ENCODE measurements around the gene RPL14. TPM values are rescaled to one million over a fixed set of nuclear protein-coding genes. Genes with fewer than 3 reads are reported as not detected.
"Not testable (repeated sequence)": the region's sequence is repeated elsewhere in the genome, so short reads cannot be mapped to it uniquely, and the experiment has no call there.

RPL14 gene
- total and polyA plus RNA-seq, 10 of the 15 experiments (the other 5 are each of a cell fraction or from before 2014, with no cell fraction given) = 530 to 3,008 (median 1,136) TPM

GRCh38 chr3:40461161-40461560 lies 4.0 kb downstream of the RPL14 start:
- POLR2A ChIA-PET = interaction anchor here (0.8 kb wide), 1 partner anchor 8 kb away, joined by 4 read pairs; no protein-coding TSS in a partner anchor
- SMC1A ChIA-PET (ENCODE audit: uncharacterized antibody, unreplicated experiment) = no interaction called here

GRCh38 chr3:40462838-40463237 lies 5.7 kb downstream of the RPL14 start:
- H3K27me3 ChIP-seq (replicated peaks in 1 of 2; ENCODE audit: control insufficient read depth in 2 of 2, insufficient read depth in 2 of 2, low read length in 1 of 2); H3K9ac ChIP-seq (ENCODE audit: control insufficient read depth, insufficient read depth, low read length); RAD21 ChIA-PET (ENCODE audit: unreplicated experiment); H3K9me3 ChIP-seq (replicated peaks; ENCODE audit: control insufficient read depth, insufficient read depth, low read length); H2AFZ ChIP-seq (ENCODE audit: control insufficient read depth, low read depth, low read length); H3K4me2 ChIP-seq (ENCODE audit: control insufficient read depth, insufficient read depth); DNase-seq (ENCODE audit: low read depth, low spot score); H3K27ac ChIP-seq (ENCODE audit: control insufficient read depth, insufficient read depth); BruUV-seq (replicated peaks); CTCF ChIA-PET; H4K20me1 ChIP-seq (ENCODE audit: control insufficient read depth, insufficient read depth); H3K4me1 ChIP-seq (ENCODE audit: control insufficient read depth, insufficient read depth, low read length); intact Hi-C loops (cut with micrococcal nuclease; ENCODE audit: unreplicated experiment); FAIRE-seq; H3K4me3 ChIP-seq; ATAC-seq; in situ Hi-C loops (cut with MboI): not testable (repeated sequence)
- Histone ChIP-seq H3K79me2 (ENCODE audit: control insufficient read depth, insufficient read depth, low read length) (peaks cover 22% of the 10 kb centered on the region), H3K36me3 (ENCODE audit: control insufficient read depth in 2 of 2, insufficient read depth in 2 of 2, low read length in 1 of 2) (peaks cover 9 to 32% of the 10 kb centered on the region in 2 experiments)
- 100% methylated on average over 7 of the region's 7 CpGs for WGBS (ENCODE audit: insufficient coverage, insufficient replicate concordance, low lambda C conversion rate, missing lambda C conversion rate)
- ChIA-PET POLR2A (interaction anchor here (1.0 kb wide), 1 partner anchor 16 kb away, joined by 3 read pairs; no protein-coding TSS in a partner anchor), SMC1A (ENCODE audit: uncharacterized antibody, unreplicated experiment) (interaction anchor here (1.7 kb wide), 1 partner anchor 16 kb away, joined by 3 read pairs; no protein-coding TSS in a partner anchor)

More at GRCh38 chr3:40461161-40461560, 4.0 kb downstream of the RPL14 start:
- Histone ChIP-seq H3K4me1 (ENCODE audit: control insufficient read depth, insufficient read depth, low read length) (peaks cover 5% of the 10 kb centered on the region), H3K79me2 (ENCODE audit: control insufficient read depth, insufficient read depth, low read length) (peaks cover 33% of the 10 kb centered on the region), H4K20me1 (ENCODE audit: control insufficient read depth, insufficient read depth) (no peaks in the 10 kb centered on the region), H3K36me3 (ENCODE audit: control insufficient read depth in 2 of 2, insufficient read depth in 2 of 2, low read length in 1 of 2) (peaks cover 9 to 32% of the 10 kb centered on the region in 2 experiments), H3K9me3 (replicated peaks; ENCODE audit: control insufficient read depth, insufficient read depth, low read length) (no peaks in the 10 kb centered on the region), H3K9ac (ENCODE audit: control insufficient read depth, insufficient read depth, low read length) (no peak overlapping the region), H3K4me3 (no peak overlapping the region), H3K27me3 (replicated peaks in 1 of 2; ENCODE audit: control insufficient read depth in 2 of 2, insufficient read depth in 2 of 2, low read length in 1 of 2) (no peaks in the 10 kb centered on the region), H2AFZ (ENCODE audit: control insufficient read depth, low read depth, low read length) (no peak overlapping the region), H3K27ac (ENCODE audit: control insufficient read depth, insufficient read depth) (no peak overlapping the region), H3K4me2 (ENCODE audit: control insufficient read depth, insufficient read depth) (no peak overlapping the region)
- CTCF ChIA-PET = no interaction called here
- no TSS peak for BruUV-seq (replicated peaks)
- intact Hi-C loops (cut with micrococcal nuclease; ENCODE audit: unreplicated experiment) (no loop called here), in situ Hi-C loops (cut with MboI) (no loop called here)
- TF ChIP-seq FOXM1 (IDR thresholded peaks at IDR 0.05; ENCODE audit: low read depth, low read length) (no peak), BCL11A (IDR thresholded peaks at IDR 0.05; ENCODE audit: low read depth, low read length) (no peak), CTCF (IDR thresholded peaks at IDR 0.05 in 2 of 3, conservative IDR thresholded peaks at IDR 0.05 in 1 of 3; ENCODE audit: control insufficient read depth in 2 of 3, extremely low read depth in 1 of 3, insufficient read depth in 1 of 3, low read depth in 3 of 3, low read length in 3 of 3) (no peak), ASH2L (IDR thresholded peaks at IDR 0.05; ENCODE audit: borderline replicate concordance, low read depth) (no peak), ZBED1 (IDR thresholded peaks at IDR 0.05; ENCODE audit: borderline replicate concordance) (no peak), TARDBP (IDR thresholded peaks at IDR 0.05; ENCODE audit: borderline replicate concordance) (no peak), ETV6 (conservative IDR thresholded peaks at IDR 0.05 in 1 of 2, IDR thresholded peaks at IDR 0.05 in 1 of 2; ENCODE audit: borderline replicate concordance in 1 of 2, low read depth in 1 of 2) (no peak), BACH1 (IDR thresholded peaks at IDR 0.05; ENCODE audit: borderline replicate concordance) (no peak), RAD51 (IDR thresholded peaks at IDR 0.05) (no peak), POLR2AphosphoS2 (IDR thresholded peaks at IDR 0.05; ENCODE audit: low read depth, low read length) (no peak), BCL3 (IDR thresholded peaks at IDR 0.05; ENCODE audit: borderline replicate concordance, insufficient read depth, low read depth, low read length, poor library complexity, severe bottlenecking) (no peak), RUNX3 (IDR thresholded peaks at IDR 0.05; ENCODE audit: low read length) (no peak)
- ATAC-seq (no peak), DNase-seq (ENCODE audit: low read depth, low spot score) (no peak), FAIRE-seq (no peak)
- RAD21 ChIA-PET (ENCODE audit: unreplicated experiment) = interaction anchor here (1.2 kb wide), 1 partner anchor 129 kb away, joined by 3 read pairs; no protein-coding TSS in a partner anchor
- 100% methylated on average over 3 of the region's 3 CpGs for WGBS (ENCODE audit: insufficient coverage, insufficient replicate concordance, low lambda C conversion rate, missing lambda C conversion rate)

Data from GM12878 (cell line).